ENCODE measurements around the gene MT1A.
"Not testable (repeated sequence)": the region's sequence is repeated elsewhere in the genome, so short reads cannot be mapped to it uniquely, and the experiment has no call there.

DNA sequence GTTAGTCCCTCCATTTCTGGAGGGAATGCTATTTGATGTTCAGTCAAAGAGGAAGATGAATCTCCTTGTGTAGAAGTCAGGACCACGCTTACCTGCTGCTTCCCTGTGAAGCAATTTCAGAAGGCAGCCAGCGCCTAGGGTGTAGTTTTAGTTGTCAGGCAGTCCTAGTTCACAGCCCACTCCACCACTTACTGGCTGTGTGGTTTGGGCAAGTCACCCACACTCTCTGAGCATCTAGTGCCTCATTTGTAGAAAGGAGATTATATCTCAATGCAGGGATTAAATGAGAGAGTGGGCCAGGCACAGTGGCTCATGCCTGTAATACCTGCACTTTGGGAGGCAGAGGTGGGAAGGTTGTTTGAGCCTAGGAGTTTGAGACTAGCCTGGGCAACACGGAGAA lies 33.7 kb downstream of the MT1A start:
- not testable (repeated sequence) for TF ChIP-seq POLR2A, CTCF, POLR2AphosphoS5 (IDR thresholded peaks at IDR 0.05)
